H1 (cell line): ENCODE measurements around the gene CLDN4. TPM values are rescaled to one million over a fixed set of nuclear protein-coding genes. Genes with fewer than 3 reads are reported as not detected.

Experiments used
- CTCF ChIA-PET: fragments of 300-600 bp; sonication (Branson Sonifier 250); formaldehyde crosslinking; loops from one replicate; lab custom pipeline; 2021; ENCODE audit not compliant: partially characterized antibody; lab: Charles Lee
- POLR2A ChIA-PET: fragments of 300-600 bp; sonication (Branson Sonifier 250); formaldehyde crosslinking; loops from one replicate; lab custom pipeline; 2021; ENCODE audit warnings: inconsistent platforms; ENCODE audit not compliant: partially characterized antibody; lab: Charles Lee
- DNase-seq, 2 experiments: peaks; one replicate each; pipeline versions ENCODE4 v3.0.0 to v3.0.0-alpha.2; 2010 to 2022; ENCODE audit warnings: low spot score in 2 of 2, low read depth in 1 of 2, mixed read lengths in 1 of 2
- FAIRE-seq: peaks from 2 replicates; lab custom pipeline; 2011; peaks lifted over from hg19 to GRCh38; lab: Jason Lieb, UNC
- H2AFZ ChIP-seq: 2 replicates; pipeline ENCODE4 v1.8.1; 2012; ENCODE audit warnings: low read length, inconsistent platforms
- H2AK5ac ChIP-seq: 2 replicates; pipeline ENCODE4 v1.6.1; 2013; ENCODE audit warnings: low read depth, low read length
- H2BK120ac ChIP-seq: replicated peaks from 2 replicates; pipeline ENCODE3; 2013; ENCODE audit warnings: low read depth, low read length, inconsistent platforms
- H2BK12ac ChIP-seq: 2 replicates; pipeline ENCODE4 v1.6.1; 2013; ENCODE audit warnings: low read depth, low read length
- H2BK15ac ChIP-seq: 2 replicates; pipeline ENCODE4 v1.6.1; 2013; ENCODE audit warnings: low read length
- H2BK20ac ChIP-seq: 2 replicates; pipeline ENCODE4 v1.6.1; 2013; ENCODE audit warnings: low read length
- H2BK5ac ChIP-seq: 2 replicates; pipeline ENCODE4 v1.6.1; 2013; ENCODE audit warnings: low read depth, low read length
- H3K14ac ChIP-seq: 2 replicates; pipeline ENCODE4 v1.6.1; 2013; ENCODE audit warnings: inconsistent platforms; ENCODE audit not compliant: insufficient read length
- H3K18ac ChIP-seq: 2 replicates; pipeline ENCODE4 v1.6.1; 2013; ENCODE audit warnings: low read length; ENCODE audit errors: extremely low read depth
- H3K23ac ChIP-seq: 2 replicates; pipeline ENCODE4 v1.6.1; 2013; ENCODE audit warnings: inconsistent platforms; ENCODE audit not compliant: insufficient read length
- H3K23me2 ChIP-seq: 2 replicates; pipeline ENCODE4 v1.6.1; 2013; ENCODE audit warnings: low read depth, low read length
- H3K27ac ChIP-seq: 2 replicates; pipeline ENCODE4 v1.6.1; 2011; ENCODE audit warnings: low read depth, low read length, inconsistent platforms
- H3K27me3 ChIP-seq, 4 experiments: replicated peaks in 1 of 4; 1 replicate in 1 of 4; 2 replicates in 3 of 4; pipeline versions ENCODE4 v1.6.1 to v1.8.1; 2011 to 2013; ENCODE audit warnings: low read length in 3 of 4, mild to moderate bottlenecking in 3 of 4, inconsistent platforms in 2 of 4, mixed read lengths in 2 of 4, moderate library complexity in 1 of 4; ENCODE audit not compliant: control insufficient read depth in 3 of 4, insufficient read depth in 3 of 4; ENCODE audit errors: extremely low read depth in 1 of 4
- H3K36me3 ChIP-seq, 4 experiments: 2 replicates each; pipeline versions ENCODE4 v1.6.1 to v1.8.1; 2011 to 2013; ENCODE audit warnings: mild to moderate bottlenecking in 4 of 4, low read length in 3 of 4, moderate library complexity in 2 of 4, control low read depth in 1 of 4, inconsistent platforms in 1 of 4; ENCODE audit not compliant: insufficient read depth in 4 of 4, control insufficient read depth in 2 of 4
- H3K4ac ChIP-seq: replicated peaks from 2 replicates; pipeline ENCODE3; 2013; ENCODE audit warnings: low read length, low read depth, mixed read lengths, inconsistent platforms; ENCODE audit not compliant: insufficient read length
- H3K4me1 ChIP-seq, 4 experiments: replicated peaks in 1 of 4; 1 replicate in 1 of 4; 2 replicates in 3 of 4; pipeline versions ENCODE4 v1.6.1 to v1.8.1; 2011 to 2013; ENCODE audit warnings: low read length in 3 of 4, inconsistent platforms in 2 of 4, mixed read lengths in 1 of 4; ENCODE audit not compliant: insufficient read depth in 4 of 4, control insufficient read depth in 3 of 4
- H3K4me2 ChIP-seq, 2 experiments: 2 replicates each; pipeline versions ENCODE4 v1.6.1 to v1.8.1; 2011 to 2013; ENCODE audit warnings: low read depth in 2 of 2, low read length in 2 of 2, control low read depth in 1 of 2, inconsistent platforms in 1 of 2, mild to moderate bottlenecking in 1 of 2; ENCODE audit not compliant: insufficient read depth in 1 of 2
- H3K4me3 ChIP-seq, 4 experiments: fragments of 200-600, 300-600 bp in 1 of 4; sonication (generic), shearing (Covaris generic), sonication (Bioruptor Twin) in 1 of 4; 2 replicates each; pipeline versions ENCODE4 v1.5.1 to v1.8.1; 2011 to 2016; ENCODE audit warnings: low read length in 4 of 4, low read depth in 3 of 4, control low read depth in 2 of 4, inconsistent platforms in 2 of 4, mild to moderate bottlenecking in 2 of 4, mixed read lengths in 1 of 4, moderate library complexity in 1 of 4; ENCODE audit not compliant: insufficient read depth in 2 of 4; ENCODE audit errors: extremely low read depth in 1 of 4
- H3K56ac ChIP-seq: replicated peaks from 2 replicates; pipeline ENCODE3; 2013; ENCODE audit warnings: low read depth, mild to moderate bottlenecking, mixed read lengths, low read length, inconsistent platforms; ENCODE audit not compliant: insufficient read length
- H3K79me1 ChIP-seq: 2 replicates; pipeline ENCODE4 v1.6.1; 2013; ENCODE audit warnings: low read depth, low read length, control low read depth
- H3K79me2 ChIP-seq, 2 experiments: 2 replicates each; pipeline versions ENCODE4 v1.6.1 to v1.8.1; 2012 to 2013; ENCODE audit warnings: low read length in 2 of 2, mild to moderate bottlenecking in 2 of 2, inconsistent platforms in 1 of 2; ENCODE audit not compliant: insufficient read depth in 2 of 2, control insufficient read depth in 1 of 2
- H3K9ac ChIP-seq, 4 experiments: replicated peaks in 1 of 4; 1 replicate in 1 of 4; 2 replicates in 3 of 4; pipeline versions ENCODE4 v1.6.1 to v1.8.1; 2011 to 2013; ENCODE audit warnings: low read depth in 3 of 4, low read length in 3 of 4, control low read depth in 2 of 4, mild to moderate bottlenecking in 2 of 4, moderate library complexity in 2 of 4, inconsistent platforms in 1 of 4; ENCODE audit errors: extremely low read depth in 1 of 4
- H3K9me3 ChIP-seq, 2 experiments: 2 replicates each; pipeline versions ENCODE4 v1.6.1 to v1.8.1; 2012 to 2013; ENCODE audit warnings: mild to moderate bottlenecking in 2 of 2, moderate library complexity in 2 of 2, control low read depth in 1 of 2, inconsistent platforms in 1 of 2, low read depth in 1 of 2, low read length in 1 of 2, mixed read lengths in 1 of 2; ENCODE audit not compliant: insufficient read depth in 2 of 2
- H4K20me1 ChIP-seq, 2 experiments: replicated peaks in 1 of 2; 2 replicates each; pipeline versions ENCODE3 to v1.8.1; 2011 to 2013; ENCODE audit warnings: inconsistent platforms in 2 of 2, low read length in 2 of 2, mild to moderate bottlenecking in 1 of 2; ENCODE audit not compliant: insufficient read depth in 2 of 2, control insufficient read depth in 1 of 2
- H4K5ac ChIP-seq: 2 replicates; pipeline ENCODE4 v1.6.1; 2013; ENCODE audit warnings: low read length, low read depth, mixed read lengths, inconsistent platforms; ENCODE audit not compliant: insufficient read length
- H4K8ac ChIP-seq: 2 replicates; pipeline ENCODE4 v1.8.0; 2013; ENCODE audit warnings: mild to moderate bottlenecking, moderate library complexity, low read length, inconsistent platforms; ENCODE audit not compliant: insufficient read depth; ENCODE audit errors: extremely low read depth
- H4K91ac ChIP-seq: replicated peaks from 2 replicates; pipeline ENCODE3; 2013; ENCODE audit warnings: low read length, mixed read lengths, inconsistent platforms; ENCODE audit not compliant: insufficient read length
- BACH1 ChIP-seq: IDR thresholded peaks from 2 replicates; pipeline ENCODE4 v1.6.1; 2012; ENCODE audit warnings: low read length, improper control_type of control experiment
- CHD2 ChIP-seq: IDR thresholded peaks from 2 replicates; pipeline ENCODE4 v1.6.1; 2012; ENCODE audit warnings: low read length, improper control_type of control experiment
- KDM5A ChIP-seq: fragments of 200-600 bp; IDR thresholded peaks from 2 replicates; pipeline ENCODE4 v1.7.1; 2012; ENCODE audit warnings: mild to moderate bottlenecking, low read length, inconsistent platforms, mixed read lengths
- POLR2A ChIP-seq, 2 experiments: IDR thresholded peaks; 1 replicate in 1 of 2; 2 replicates in 1 of 2; pipeline ENCODE4 v1.6.1; 2011; ENCODE audit warnings: low read depth in 2 of 2, low read length in 2 of 2, mild to moderate bottlenecking in 2 of 2; ENCODE audit errors: control extremely low read depth in 1 of 2
- RAD21 ChIP-seq, 2 experiments: IDR thresholded peaks in 1 of 2; conservative IDR thresholded peaks in 1 of 2; 2 replicates each; pipeline ENCODE4 v1.6.1; 2011; ENCODE audit warnings: low read depth in 2 of 2, low read length in 2 of 2, improper control_type of control experiment in 1 of 2, inconsistent platforms in 1 of 2, mild to moderate bottlenecking in 1 of 2, moderate library complexity in 1 of 2
- TBP ChIP-seq: IDR thresholded peaks from 2 replicates; pipeline ENCODE4 v1.6.1; 2011; ENCODE audit warnings: low read depth, low read length, improper control_type of control experiment
- WGBS, 2 experiments: shearing (Covaris generic) in 1 of 2; methylation state at CpG; one replicate each; pipeline versions ENCODE4 v1.1.6 to v1.1.7; 2013 to 2015; ENCODE audit warnings: low lambda C conversion rate in 2 of 2, mixed read lengths in 2 of 2, inconsistent platforms in 1 of 2, low coverage in 1 of 2, missing lambda C conversion rate in 1 of 2; ENCODE audit not compliant: insufficient replicate concordance in 2 of 2, insufficient coverage in 1 of 2, insufficient read length in 1 of 2; ENCODE audit errors: extremely low coverage in 1 of 2, missing lambda C conversion rate in 1 of 2; 5-methylcytosine and 5-hydroxymethylcytosine counted together
- polyA plus RNA-seq, 7 experiments: library from polyadenylated mRNA; depleted of rRNA in 3 of 7; stranded (reverse) in 5 of 7; unstranded in 2 of 7; fragments of >200 nt in 5 of 7; fragments of 200-250 nt in 2 of 7; gene quantifications; 1 replicate in 5 of 7; 2 replicates in 1 of 7; 4 replicates in 1 of 7; pipeline versions ENCODE4 v1.2.1 to v1.2.3, GENCODE V29; 2011 to 2013; ENCODE audit warnings: missing spikeins in 2 of 7, mixed read lengths in 2 of 7
- total RNA-seq: library from RNA; stranded (reverse); fragmentation: NEBNext Ultra II Directional; extraction: Animal tissue kit (Norgen Biotek cat#: 25700); gene quantifications from 2 replicates; pipeline ENCODE4 v1.2.1, GENCODE V29; 2021

The CLDN4 gene
- total and polyA plus RNA-seq, 2 of the 8 experiments (the other 6 are each of a cell fraction or from before 2014, with no cell fraction given): 28.0 to 69.3 TPM

GRCh38 chr7:73828972-73829371, 1.8 kb upstream of the CLDN4 start:
- Histone ChIP-seq H2BK12ac (peak overlapping the region; percentile 97; the same call in 1 of the 2 replicates), H3K56ac (no peak overlapping the region), H3K36me3 (no peaks in the 10 kb centered on the region), H3K4me3 (no peak overlapping the region), H2AFZ (no peak overlapping the region), H4K5ac (no peak overlapping the region), H3K4me2 (peak overlapping the region; percentile 24 to 63; a peak in 2 of 4 replicates), H3K27ac (no peak overlapping the region), H3K18ac (peak overlapping the region; percentile 81; the same call in 1 of the 2 replicates)
- CTCF ChIA-PET: interaction anchor here (0.7 to 5.5 kb wide), 9 partner anchors 9 to 84 kb away, joined by 3 to 65 read pairs (median 6); partner anchors contain the start of genes CLDN3 and METTL27
- no peak for FAIRE-seq
- DNase-seq: no peak
- TF ChIP-seq BACH1: no peak
- TF ChIP-seq KDM5A: no peak
- TF ChIP-seq TBP: no peak
- TF ChIP-seq POLR2A (IDR thresholded peaks at IDR 0.05; ENCODE audit: control extremely low read depth in 1 of 2, low read depth in 2 of 2, low read length in 2 of 2): peak in 1 of 2 experiments; percentile 19; a peak in 1 of 3 replicates
- TF ChIP-seq RAD21 (IDR thresholded peaks at IDR 0.05 in 1 of 2, conservative IDR thresholded peaks at IDR 0.05 in 1 of 2; ENCODE audit: low read depth in 2 of 2, low read length in 2 of 2): no peak
- no peak for TF ChIP-seq CHD2
- TF ChIP-seq, all 59 proteins: peak for 1
- Histone ChIP-seq H3K27me3 (peaks cover 0 to 4% (median 0%) of the 10 kb centered on the region in 4 experiments; a peak in 2 of 7 replicates), H3K4me1 (peaks cover 22 to 56% (median 43%) of the 10 kb centered on the region in 4 experiments), H3K23me2 (peaks cover 17% of the 10 kb centered on the region; the same call in 1 of the 2 replicates), H3K14ac (no peak overlapping the region), H2BK5ac (peak overlapping the region; percentile 79), H3K9me3 (no peaks in the 10 kb centered on the region), H4K20me1 (no peaks in the 10 kb centered on the region), H3K79me2 (no peaks in the 10 kb centered on the region; a peak in 1 of 4 replicates), H4K8ac (no peak overlapping the region; the same call in 1 of the 2 replicates), H3K79me1 (peaks cover 5% of the 10 kb centered on the region; the same call in 1 of the 2 replicates), H3K4ac (peak overlapping the region; percentile 81), H3K9ac (no peak overlapping the region; a peak in 1 of 7 replicates), H2BK15ac (peak overlapping the region; percentile 93; the same call in 1 of the 2 replicates), H2AK5ac (peak overlapping the region; percentile 83; the same call in 1 of the 2 replicates), H2BK120ac (peak overlapping the region; percentile 80), H3K23ac (no peak overlapping the region), H4K91ac (peak overlapping the region; percentile 77), H2BK20ac (peak overlapping the region; percentile 99)
- WGBS, 2 experiments: 95% methylated on average over 5 of the region's 5 CpGs; no CpG with 5 or more reads in 1 of the 2 experiments
- POLR2A ChIA-PET: interaction anchor here (0.8 to 6.8 kb wide), 5 partner anchors 9 to 307 kb away, joined by 3 to 96 read pairs (median 72); partner anchors contain the start of genes ABHD11, BAZ1B and METTL27
